Right renal pelvis (tissue), 4 donors: ENCODE results near the gene SPTLC2. TPM values are rescaled to one million over a fixed set of nuclear protein-coding genes. Genes with fewer than 3 reads are reported as not detected.

ENCODE experiments used
- DNase-seq, 4 donors: peaks; one replicate each; pipeline ENCODE4 v3.0.0-alpha.2; 2013; ENCODE audit warnings: low read depth in 4 of 4, low spot score in 3 of 4, missing footprints in 1 of 4
- polyA plus RNA-seq, 4 donors: library from polyadenylated mRNA; unstranded; fragments of 120-200 nt; gene quantifications; one replicate each; pipeline ENCODE4 v1.2.1, GENCODE V29; 2013; ENCODE audit not compliant: insufficient read length in 4 of 4

The SPTLC2 gene
- polyA plus RNA-seq, 4 donors = 62.9 to 84.9 (median 79.4) TPM

DNA sequence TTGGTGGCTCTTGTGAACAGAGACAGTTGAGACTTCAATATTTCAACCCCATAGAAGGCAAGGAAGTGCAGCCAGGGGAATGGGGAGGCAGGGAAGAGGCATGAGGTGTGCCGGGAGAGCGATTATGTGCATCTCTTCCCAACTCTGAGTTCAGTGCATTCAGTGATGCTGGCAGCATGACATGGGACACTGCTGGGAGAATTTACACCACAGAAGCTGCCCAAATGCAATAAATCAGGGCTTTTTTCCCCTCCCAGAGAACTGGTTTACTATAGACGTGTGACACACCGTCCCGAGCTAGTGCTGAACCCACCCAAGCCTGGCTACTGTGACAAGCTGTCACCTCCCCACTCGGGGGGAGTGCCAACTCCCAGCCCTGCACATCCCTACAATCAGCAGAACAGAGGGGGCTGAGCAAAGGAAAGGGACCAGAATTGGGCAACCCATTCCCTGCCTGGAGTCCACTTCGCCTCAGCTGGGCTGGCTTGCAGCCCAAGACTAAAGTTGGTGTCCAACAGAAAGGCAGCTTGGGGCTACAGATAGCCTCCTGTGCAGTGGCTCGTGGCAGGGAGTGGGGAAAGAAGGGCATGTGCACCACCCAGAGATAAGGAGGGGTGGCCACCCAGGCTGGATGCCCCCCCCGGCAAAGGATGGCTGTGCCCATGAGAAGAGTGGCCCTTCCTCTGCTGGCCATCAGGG is 141.8 kb downstream of the SPTLC2 start:
- DNase-seq = no peak

DNA sequence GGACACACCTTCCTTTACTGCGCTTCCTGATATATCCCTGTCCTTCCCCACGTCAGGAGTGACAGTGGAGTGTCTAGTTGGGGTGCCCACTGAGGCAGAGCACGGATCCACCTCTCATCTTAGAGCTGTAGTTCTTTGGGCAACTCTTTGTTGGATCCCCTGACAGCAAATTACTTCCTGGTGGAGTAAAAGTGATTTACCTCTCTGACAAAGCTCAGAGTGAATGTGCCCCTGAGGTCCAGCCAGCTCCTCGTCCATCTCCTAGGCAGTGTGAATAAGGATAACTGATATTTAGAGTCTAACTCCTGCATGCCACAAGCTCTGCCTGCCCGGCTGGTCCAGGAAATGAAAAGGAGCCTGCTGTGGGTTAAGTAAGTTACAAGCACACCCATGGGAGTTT is 142.5 kb downstream of the SPTLC2 start:
- no peak for DNase-seq

DNA sequence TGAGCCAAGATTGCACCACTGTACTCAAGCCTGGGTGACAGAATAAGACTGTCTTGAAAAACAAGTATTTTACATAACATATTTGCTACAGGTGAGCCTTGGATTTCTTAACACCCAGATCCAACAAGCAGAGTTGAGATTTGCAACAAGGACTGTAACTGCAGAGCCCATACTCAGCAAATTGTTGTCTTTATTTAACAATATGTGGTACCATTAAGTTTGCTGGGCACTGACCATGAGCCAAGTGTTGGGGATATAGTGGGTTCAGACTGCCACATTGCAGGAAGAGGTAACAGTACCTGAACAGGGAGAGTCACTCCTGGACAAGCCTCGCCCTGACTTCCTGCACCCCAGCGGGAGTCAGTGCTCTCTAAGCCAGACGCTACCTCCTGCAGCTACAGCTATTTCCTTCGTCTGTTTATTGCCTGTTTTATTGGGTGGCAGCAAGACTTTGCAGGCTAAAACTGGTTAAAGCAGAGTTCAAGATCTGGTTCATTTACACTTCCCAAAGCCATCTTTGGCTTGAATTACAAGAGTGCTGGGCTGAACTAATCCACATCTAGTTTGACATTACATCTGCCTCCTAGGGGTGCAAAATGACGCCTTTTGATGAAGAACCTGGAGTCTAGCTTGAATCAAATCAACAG is 146.1 kb downstream of the SPTLC2 start:
- no peak for DNase-seq

DNA sequence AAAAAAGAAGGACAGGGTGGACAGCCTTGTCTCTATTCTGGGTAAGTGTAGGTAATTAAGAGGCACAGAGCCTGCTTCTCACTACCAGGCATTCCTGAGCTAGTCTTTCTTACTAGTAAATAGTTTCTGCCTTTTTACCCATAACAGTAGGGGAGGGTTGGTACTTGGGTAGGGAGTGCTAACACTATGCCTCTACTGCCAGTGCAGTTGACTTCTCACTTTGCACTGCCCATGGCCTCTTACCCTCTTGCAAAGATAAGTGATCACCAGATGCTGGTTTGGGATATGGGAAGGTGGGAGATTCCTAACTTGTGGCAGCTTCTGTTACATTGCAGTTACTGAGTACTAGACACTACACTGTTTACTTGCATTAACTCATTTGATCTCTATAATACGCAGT is 146.9 kb downstream of the SPTLC2 start:
- no peak for DNase-seq

DNA sequence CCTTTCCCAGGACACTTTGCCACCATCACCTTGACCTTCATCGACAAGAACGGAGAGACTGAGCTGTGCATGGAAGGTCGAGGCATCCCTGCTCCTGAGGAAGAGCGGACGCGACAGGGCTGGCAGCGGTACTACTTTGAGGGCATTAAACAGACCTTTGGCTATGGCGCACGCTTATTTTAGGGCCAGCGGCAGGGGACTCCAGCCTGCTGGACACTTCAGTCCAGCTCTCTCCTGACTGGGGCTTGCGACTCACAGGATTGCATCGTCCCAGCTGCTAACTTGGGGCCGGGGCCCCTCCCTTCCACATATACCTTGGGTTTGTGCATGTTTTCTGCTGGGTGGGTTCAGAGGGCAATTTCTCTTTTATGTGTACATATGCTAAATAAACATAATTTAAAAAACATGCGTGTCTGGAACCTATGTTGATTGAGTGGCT is 147.4 kb downstream of the SPTLC2 start:
- no peak for DNase-seq

DNA sequence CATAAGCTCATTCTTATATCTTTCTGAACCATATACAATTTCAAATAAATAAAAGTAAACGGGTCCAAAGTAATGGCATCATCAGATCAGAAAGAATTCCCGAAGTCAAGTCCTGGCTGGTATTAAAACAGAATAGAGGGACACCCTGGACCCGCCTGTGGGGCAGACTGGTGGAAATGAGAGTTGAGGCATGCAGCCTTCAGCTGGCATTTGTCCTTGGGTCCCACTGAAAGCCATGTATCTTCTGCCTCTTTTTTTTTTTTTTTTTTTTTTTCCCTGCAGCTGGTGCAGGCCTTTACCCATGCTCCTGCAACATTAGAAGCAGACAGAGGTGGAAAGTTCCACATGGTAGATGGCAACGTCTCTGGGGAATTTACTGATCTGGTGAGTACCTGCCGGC is 148.6 kb downstream of the SPTLC2 start:
- DNase-seq = no peak

DNA sequence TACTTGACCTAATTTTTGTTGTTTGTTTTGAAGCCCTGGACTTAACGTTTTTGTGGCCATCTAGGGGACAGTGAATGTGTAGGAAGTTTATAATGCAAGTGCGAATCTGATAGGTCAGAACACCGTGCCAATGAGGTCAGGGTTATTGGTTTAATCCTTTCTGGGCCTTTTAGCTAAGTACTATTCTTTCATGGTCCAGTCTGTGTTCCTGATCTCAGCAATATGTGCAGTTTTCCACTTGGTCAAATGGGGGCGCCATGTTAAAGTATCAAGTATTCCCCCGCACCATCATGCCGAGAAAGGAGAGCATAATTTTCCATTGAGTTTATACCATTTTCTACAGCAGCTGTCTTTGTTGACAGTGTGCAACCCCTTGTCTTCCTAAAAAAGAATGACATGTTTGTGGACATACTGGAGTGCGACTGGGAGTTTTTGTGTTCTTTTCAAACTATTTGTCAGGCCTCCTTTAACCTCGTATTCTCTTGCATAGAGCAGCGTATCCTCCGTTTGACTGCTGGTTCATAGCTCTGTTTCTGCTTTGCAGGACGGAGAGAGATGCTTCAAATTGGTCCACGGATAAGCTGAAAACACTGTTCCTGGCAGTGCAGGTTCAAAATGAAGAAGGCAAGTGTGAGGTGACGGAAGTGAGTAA is 157.2 kb downstream of the SPTLC2 start:
- peak; percentile 53 to 61 (median 56) for DNase-seq

DNA sequence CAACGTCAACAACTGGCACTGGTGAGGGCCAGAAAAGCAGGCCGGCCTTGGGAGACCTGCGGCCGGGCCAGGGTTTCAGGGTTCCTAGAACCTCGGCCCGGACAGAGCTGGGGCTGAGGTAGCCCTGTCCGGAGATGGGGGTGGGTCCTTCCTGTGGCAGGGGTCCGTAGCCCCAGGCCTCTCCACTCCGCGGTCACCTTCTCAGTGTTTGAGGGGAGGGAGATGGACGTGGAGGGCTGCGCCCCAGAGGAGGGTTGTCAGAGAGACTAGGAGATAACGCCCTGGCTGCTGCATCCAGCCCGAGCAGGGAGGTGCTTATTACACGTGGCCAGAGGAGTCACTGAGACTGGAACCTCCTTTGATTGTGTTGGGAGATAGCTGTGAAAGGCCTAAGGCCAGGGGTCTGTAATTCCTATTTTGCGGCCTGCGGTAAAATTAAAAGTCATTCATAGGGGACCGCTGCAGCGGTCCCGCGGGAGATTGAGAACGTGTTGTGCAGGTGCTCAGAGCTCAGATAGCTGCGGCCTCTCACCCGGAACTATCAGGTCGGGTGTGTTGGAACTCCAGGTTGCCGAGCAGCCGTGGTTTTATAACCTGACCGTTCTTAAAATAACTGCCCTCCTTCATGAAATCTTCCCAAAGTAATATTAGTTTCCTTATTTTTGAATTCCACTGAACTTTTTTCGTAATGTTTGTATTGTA is 158.0 kb downstream of the SPTLC2 start:
- DNase-seq = no peak

DNA sequence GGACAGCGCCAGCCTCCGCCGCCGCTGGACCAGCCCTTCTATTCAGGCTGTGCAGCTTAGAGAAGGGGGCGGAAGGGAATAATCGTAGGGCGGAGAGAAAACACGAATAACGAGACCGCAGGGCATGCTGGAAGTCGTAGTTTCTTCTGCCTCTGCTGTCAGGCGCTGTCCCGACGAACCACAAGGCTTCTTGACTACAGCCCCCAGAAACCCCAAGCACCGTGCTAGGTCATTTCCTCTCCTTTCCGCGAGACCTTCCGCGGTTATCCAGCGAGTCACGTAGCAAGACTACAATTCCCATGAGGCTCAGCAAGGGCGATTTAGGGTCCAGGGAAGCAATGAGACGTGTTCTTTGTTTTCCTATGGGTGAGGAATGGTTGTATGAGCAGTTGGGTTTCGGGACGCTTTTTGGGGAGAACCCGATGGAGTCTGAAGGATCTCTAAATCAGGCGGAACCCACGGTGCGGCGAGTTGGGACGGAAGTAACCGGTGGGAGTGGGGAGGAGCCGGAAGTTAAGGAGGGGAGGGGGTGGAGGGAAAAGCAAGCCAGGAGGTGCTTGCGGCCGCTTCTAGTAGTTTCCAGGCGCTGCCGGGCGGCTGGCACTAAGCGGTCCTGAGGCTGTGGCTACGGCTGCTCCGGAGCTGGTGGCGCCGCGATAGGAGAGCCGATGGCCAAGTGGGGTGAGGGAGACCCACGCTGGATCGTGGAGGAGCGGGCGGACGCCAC is 158.8 kb downstream of the SPTLC2 start, which contains the start of the genes AHSA1 and VIPAS39:
AHSA1 (plus strand) TSS at position 572 of the 727 bp plus-strand sequence; CDS start at position 669, 97 bp downstream.
VIPAS39 (minus strand) TSS at position 80 of the 727 bp plus-strand sequence. CDS start 3,499 bp downstream, outside the sequence.
- DNase-seq = peak; percentile 98 to 99 (median 98)

DNA sequence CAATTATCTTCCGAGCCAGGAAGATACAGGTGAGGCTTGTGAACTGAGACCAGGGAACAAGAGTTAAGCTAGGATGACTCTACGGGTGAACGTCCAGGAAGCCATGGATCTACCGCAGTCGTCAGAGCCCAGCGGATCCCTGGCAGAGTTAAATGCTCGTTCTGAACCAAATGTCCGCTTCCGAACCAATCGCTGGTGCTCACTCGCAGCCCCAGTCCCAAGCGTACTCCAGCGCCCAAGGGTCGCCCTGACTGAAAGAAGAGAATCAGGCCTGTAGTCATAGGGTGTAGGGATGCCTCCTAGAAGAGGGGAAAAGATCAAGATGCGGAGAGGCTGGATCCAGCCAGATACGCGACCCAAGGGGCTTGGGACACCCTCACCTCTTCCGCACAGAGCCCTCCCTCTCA is 159.3 kb downstream of the SPTLC2 start:
- no peak for DNase-seq

Other genes with a start within 250 kb of the SPTLC2 start
- 10 to 100 TPM; 20.2 to 24.9 (median 22.7) TPM for gene TMED8, start 239.5 kb downstream of the SPTLC2 start, polyA plus RNA-seq
- gene SAMD15, start 239.3 kb downstream of the SPTLC2 start, polyA plus RNA-seq = 1 to 10 TPM; 6.3 to 8.4 (median 7.8) TPM
- gene NOXRED1, start 193.1 kb downstream of the SPTLC2 start, polyA plus RNA-seq = 1 to 10 TPM; 1.6 to 3.5 (median 2.6) TPM
- gene VIPAS39, start 159.0 kb downstream of the SPTLC2 start, polyA plus RNA-seq = 10 to 100 TPM; 29.3 to 31.6 (median 30.0) TPM
- 100 to 1,000 TPM; 192 to 237 (median 209) TPM for gene AHSA1, start 158.5 kb downstream of the SPTLC2 start, polyA plus RNA-seq
- gene ISM2, start 117.8 kb downstream of the SPTLC2 start, polyA plus RNA-seq = 1 to 10 TPM; 1.2 to 2.7 (median 1.9) TPM
- gene ALKBH1, start 91.4 kb upstream of the SPTLC2 start, polyA plus RNA-seq = 10 to 100 TPM; 16.1 to 20.4 (median 18.5) TPM
- gene SLIRP, start 91.5 kb upstream of the SPTLC2 start, polyA plus RNA-seq = 100 to 1,000 TPM in 2 of 4 donors, 10 to 100 TPM in 2; 95.5 to 108 (median 101) TPM
- gene SNW1, start 144.5 kb upstream of the SPTLC2 start, polyA plus RNA-seq = 10 to 100 TPM; 82.7 to 94.2 (median 89.9) TPM
- gene ADCK1, start 183.5 kb upstream of the SPTLC2 start, polyA plus RNA-seq = 10 to 100 TPM in 2 of 4 donors, 1 to 10 TPM in 2; 8.5 to 12.1 (median 9.9) TPM